Liver (tissue), 9 donors: ENCODE results near the gene GABBR2. TPM values are rescaled to one million over a fixed set of nuclear protein-coding genes. Genes with fewer than 3 reads are reported as not detected.

ENCODE experiments used
- DNase-seq: peaks from one replicate; pipeline ENCODE4 v3.0.0-alpha.2; 2017; ENCODE audit warnings: low spot score
- H3K27ac ChIP-seq, 2 donors: one replicate each; pipeline ENCODE4 v1.7.0; 2013; ENCODE audit warnings: inconsistent platforms in 2 of 2, low read length in 2 of 2, control low read depth in 1 of 2, low read depth in 1 of 2, mild to moderate bottlenecking in 1 of 2
- H3K27me3 ChIP-seq, 4 donors: one replicate each; pipeline versions ENCODE4 v1.6.1 to v1.7.0; 2013; ENCODE audit warnings: low read length in 3 of 4, inconsistent platforms in 1 of 4, mild to moderate bottlenecking in 1 of 4, moderate library complexity in 1 of 4; ENCODE audit not compliant: control insufficient read depth in 4 of 4, insufficient read depth in 4 of 4
- H3K36me3 ChIP-seq, 4 donors: one replicate each; pipeline versions ENCODE4 v1.6.1 to v1.7.0; 2013; ENCODE audit warnings: low read length in 3 of 4, mild to moderate bottlenecking in 3 of 4, low read depth in 1 of 4, moderate library complexity in 1 of 4; ENCODE audit not compliant: control insufficient read depth in 4 of 4, insufficient read depth in 3 of 4
- H3K4me1 ChIP-seq, 4 donors: one replicate each; pipeline versions ENCODE4 v1.6.1 to v1.7.0; 2013; ENCODE audit warnings: low read length in 3 of 4, mild to moderate bottlenecking in 3 of 4, moderate library complexity in 1 of 4; ENCODE audit not compliant: control insufficient read depth in 4 of 4, insufficient read depth in 4 of 4
- H3K4me3 ChIP-seq, 3 donors: one replicate each; pipeline versions ENCODE4 v1.6.1 to v1.7.0; 2013; ENCODE audit warnings: low read length in 3 of 3, control low read depth in 1 of 3, low read depth in 1 of 3, mild to moderate bottlenecking in 1 of 3
- H3K9ac ChIP-seq, 2 donors: one replicate each; pipeline ENCODE4 v1.7.0; 2013; ENCODE audit warnings: low read length in 2 of 2, mild to moderate bottlenecking in 2 of 2, moderate library complexity in 2 of 2, control low read depth in 1 of 2, low read depth in 1 of 2
- H3K9me3 ChIP-seq, 4 donors: one replicate each; pipeline versions ENCODE4 v1.6.1 to v1.7.0; 2013; ENCODE audit warnings: low read length in 3 of 4; ENCODE audit not compliant: control insufficient read depth in 4 of 4
- CTCF ChIP-seq: fragments of 150-350 bp; IDR thresholded peaks from 2 replicates; pipeline ENCODE4 v1.5.1; 2017; ENCODE audit warnings: improper control_type of control experiment, low read depth, low read length; ENCODE audit not compliant: missing input control
- EGR1 ChIP-seq, 2 donors: IDR thresholded peaks; 2 replicates each; pipeline ENCODE4 v1.6.1; 2016 to 2018; ENCODE audit warnings: antibody characterized with exemption in 2 of 2, low read depth in 2 of 2
- FOXA1 ChIP-seq: IDR thresholded peaks from 2 replicates; pipeline ENCODE4 v1.6.1; 2016; ENCODE audit warnings: antibody characterized with exemption
- FOXA2 ChIP-seq: IDR thresholded peaks from 2 replicates; pipeline ENCODE4 v1.6.1; 2016; ENCODE audit warnings: antibody characterized with exemption
- HNF4A ChIP-seq, 2 donors: conservative IDR thresholded peaks; 2 replicates each; pipeline ENCODE4 v1.6.1; 2016; ENCODE audit warnings: antibody characterized with exemption in 2 of 2, mild to moderate bottlenecking in 2 of 2
- HNF4G ChIP-seq: IDR thresholded peaks from 2 replicates; pipeline ENCODE4 v1.6.1; 2016; ENCODE audit warnings: antibody characterized with exemption
- JUND ChIP-seq, 2 donors: IDR thresholded peaks; 2 replicates each; pipeline ENCODE4 v1.6.1; 2016; ENCODE audit warnings: antibody characterized with exemption in 2 of 2
- MAX ChIP-seq: IDR thresholded peaks from 2 replicates; pipeline ENCODE4 v1.6.1; 2016; ENCODE audit warnings: antibody characterized with exemption
- RAD21 ChIP-seq, 2 donors: IDR thresholded peaks; 2 replicates each; pipeline ENCODE4 v1.6.1; 2016; ENCODE audit warnings: antibody characterized with exemption in 2 of 2, mild to moderate bottlenecking in 2 of 2
- REST ChIP-seq: IDR thresholded peaks from 2 replicates; pipeline ENCODE4 v1.6.1; 2016; ENCODE audit warnings: antibody characterized with exemption, mild to moderate bottlenecking
- SP1 ChIP-seq: IDR thresholded peaks from 2 replicates; pipeline ENCODE4 v1.6.1; 2018; ENCODE audit warnings: antibody characterized with exemption, mild to moderate bottlenecking
- TAF1 ChIP-seq: conservative IDR thresholded peaks from 2 replicates; pipeline ENCODE4 v1.6.1; 2016; ENCODE audit warnings: antibody characterized with exemption, mild to moderate bottlenecking
- YY1 ChIP-seq: IDR thresholded peaks from 2 replicates; pipeline ENCODE4 v1.6.1; 2016; ENCODE audit warnings: antibody characterized with exemption, mild to moderate bottlenecking
- WGBS: extraction: QIAGEN DNeasy Blood & Tissue Kit; methylation state at CpG from one replicate; pipeline ENCODE4 v1.1.7; 2013; 5-methylcytosine and 5-hydroxymethylcytosine counted together
- polyA plus RNA-seq, 2 donors: library from polyadenylated mRNA; stranded (reverse) in 1 of 2; unstranded in 1 of 2; fragments of 200-250 nt in 1 of 2; fragments of >200 nt in 1 of 2; fragmentation: Nextera tagmentation in 1 of 2; extraction: Ambion mirVana in 1 of 2; gene quantifications; one replicate each; pipeline versions ENCODE4 v1.2.1 to v1.2.3, GENCODE V29; 2013 to 2015
- total RNA-seq, 2 donors: library from RNA; depleted of rRNA; stranded (reverse); fragments of >200 nt; gene quantifications; one replicate each; pipeline ENCODE4 v1.2.3, GENCODE V29; 2014
- TF ChIP-seq, protein P1 (sequence below): IDR thresholded peaks from 2 replicates; pipeline ENCODE4 v1.6.1; 2016; ENCODE audit warnings: antibody characterized with exemption
- TF ChIP-seq, protein P2 (sequence below): IDR thresholded peaks from 2 replicates; pipeline ENCODE4 v1.6.1; 2016; ENCODE audit warnings: antibody characterized with exemption
- donor health status: healthy.
- donor health status: healthy.
- donor health status: healthy.
- donor health status: healthy.
- donor health status: healthy.

Gene GABBR2
- total and polyA plus RNA-seq, 4 donors, result 0.03 to 0.23 (median 0.08) TPM; not detected in 1

DNA sequence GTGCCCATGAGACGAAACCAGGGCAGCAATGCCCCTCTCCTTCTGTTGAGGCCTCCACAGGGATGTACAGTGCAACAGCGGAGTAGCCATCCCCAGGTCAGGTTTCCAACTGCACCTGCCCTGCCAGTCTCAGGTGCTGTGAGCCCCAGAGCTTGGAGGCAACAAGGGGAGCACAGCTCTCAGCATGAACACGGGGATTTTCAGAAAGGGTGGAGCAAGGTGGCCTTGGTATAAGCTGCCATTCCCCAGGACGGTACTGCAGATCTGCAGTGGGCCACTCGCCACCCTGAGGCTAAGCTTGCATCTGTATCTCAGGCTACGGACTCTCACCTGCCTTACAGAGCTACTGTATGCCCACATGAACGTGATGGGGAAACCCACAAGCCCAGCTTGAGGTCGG lies 103.6 kb downstream of the GABBR2 start:
- Histone ChIP-seq H3K9me3 (no peaks in the 10 kb centered on the region), H3K27me3 (no peaks in the 10 kb centered on the region), H3K4me3 (no peak overlapping the region), H3K9ac (no peak overlapping the region), H3K27ac (no peak overlapping the region), H3K36me3 (no peaks in the 10 kb centered on the region), H3K4me1 (no peaks in the 10 kb centered on the region)
- whole genome bisulfite sequencing, result 90% methylated on average over 8 of the region's 8 CpGs
- DNase-seq, result no peak
- no peak for TF ChIP-seq MAX
- no peak for TF ChIP-seq EGR1 (IDR thresholded peaks at IDR 0.05; ENCODE audit: low read depth in 2 of 2)
- no peak for TF ChIP-seq TAF1
- no peak for TF ChIP-seq REST
- TF ChIP-seq JUND (IDR thresholded peaks at IDR 0.05), result no peak
- no peak for TF ChIP-seq SP1
- no peak for TF ChIP-seq FOXA1
- TF ChIP-seq HNF4G, result no peak
- TF ChIP-seq CTCF, result no peak
- no peak for TF ChIP-seq YY1
- no peak for TF ChIP-seq RAD21 (IDR thresholded peaks at IDR 0.05)
- no peak for TF ChIP-seq FOXA2
- TF ChIP-seq HNF4A (conservative IDR thresholded peaks at IDR 0.05), result no peak

DNA sequence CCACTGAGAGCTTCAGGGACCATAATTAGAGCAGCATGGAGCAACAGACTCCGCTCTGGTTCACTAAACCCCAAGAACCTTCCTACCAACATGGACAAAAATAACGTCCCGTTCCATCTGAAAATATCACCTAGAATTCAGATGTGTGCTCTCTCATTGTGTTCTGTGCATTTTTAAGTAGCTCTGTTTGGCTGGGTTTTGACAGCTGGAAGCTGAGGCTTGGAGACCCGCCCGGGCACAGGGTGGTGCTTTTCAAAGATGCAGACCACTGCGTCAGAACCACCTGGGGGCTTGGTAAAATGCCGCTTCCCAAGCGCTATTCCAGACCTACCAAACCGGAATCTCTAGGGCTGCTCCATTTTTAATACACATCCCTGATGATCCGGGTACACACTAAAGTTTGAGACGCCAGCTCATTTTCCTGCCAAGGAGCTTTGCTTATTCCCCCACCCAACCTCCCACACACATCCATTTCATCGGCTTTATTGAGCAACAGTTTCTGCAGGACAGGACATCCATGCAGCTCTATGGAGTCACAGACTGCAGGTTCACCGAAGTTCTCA lies 104.8 kb downstream of the GABBR2 start:
- Histone ChIP-seq H3K27me3 (no peaks in the 10 kb centered on the region), H3K27ac (no peak overlapping the region), H3K4me3 (no peak overlapping the region), H3K9me3 (no peaks in the 10 kb centered on the region), H3K9ac (no peak overlapping the region), H3K4me1 (no peaks in the 10 kb centered on the region), H3K36me3 (no peaks in the 10 kb centered on the region)
- no peak for DNase-seq
- TF ChIP-seq FOXA1 (no peak), TAF1 (no peak), FOXA2 (no peak), YY1 (no peak), RAD21 (IDR thresholded peaks at IDR 0.05) (no peak), SP1 (no peak), EGR1 (IDR thresholded peaks at IDR 0.05; ENCODE audit: low read depth in 2 of 2) (no peak), REST (no peak)
- TF ChIP-seq, protein P1, sequence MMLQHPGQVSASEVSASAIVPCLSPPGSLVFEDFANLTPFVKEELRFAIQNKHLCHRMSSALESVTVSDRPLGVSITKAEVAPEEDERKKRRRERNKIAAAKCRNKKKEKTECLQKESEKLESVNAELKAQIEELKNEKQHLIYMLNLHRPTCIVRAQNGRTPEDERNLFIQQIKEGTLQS, result no peak
- TF ChIP-seq, protein P2, sequence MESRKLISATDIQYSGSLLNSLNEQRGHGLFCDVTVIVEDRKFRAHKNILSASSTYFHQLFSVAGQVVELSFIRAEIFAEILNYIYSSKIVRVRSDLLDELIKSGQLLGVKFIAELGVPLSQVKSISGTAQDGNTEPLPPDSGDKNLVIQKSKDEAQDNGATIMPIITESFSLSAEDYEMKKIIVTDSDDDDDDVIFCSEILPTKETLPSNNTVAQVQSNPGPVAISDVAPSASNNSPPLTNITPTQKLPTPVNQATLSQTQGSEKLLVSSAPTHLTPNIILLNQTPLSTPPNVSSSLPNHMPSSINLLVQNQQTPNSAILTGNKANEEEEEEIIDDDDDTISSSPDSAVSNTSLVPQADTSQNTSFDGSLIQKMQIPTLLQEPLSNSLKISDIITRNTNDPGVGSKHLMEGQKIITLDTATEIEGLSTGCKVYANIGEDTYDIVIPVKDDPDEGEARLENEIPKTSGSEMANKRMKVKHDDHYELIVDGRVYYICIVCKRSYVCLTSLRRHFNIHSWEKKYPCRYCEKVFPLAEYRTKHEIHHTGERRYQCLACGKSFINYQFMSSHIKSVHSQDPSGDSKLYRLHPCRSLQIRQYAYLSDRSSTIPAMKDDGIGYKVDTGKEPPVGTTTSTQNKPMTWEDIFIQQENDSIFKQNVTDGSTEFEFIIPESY, result no peak
- WGBS, result 89% methylated on average over 13 of the region's 13 CpGs
